Ovary (tissue), 9 donors: Measurements from ENCODE around the gene KCNQ4. TPM values are rescaled to one million over a fixed set of nuclear protein-coding genes. Genes with fewer than 3 reads are reported as not detected.
A peak's percentile ranks its signal among the peaks of the same experiment; 100 is the strongest.

ENCODE experiments used
- DNase-seq, 5 donors: peaks; one replicate each; pipeline ENCODE4 v3.0.0-alpha.2; 2019 to 2020
- H3K27ac ChIP-seq, 2 donors: fragments of 200-600 bp; one replicate each; pipeline versions ENCODE4 v1.5.1 to v1.8.0; 2019 to 2022
- H3K27me3 ChIP-seq: fragments of 200-600 bp; one replicate; pipeline ENCODE4 v1.8.0; 2022
- H3K36me3 ChIP-seq: fragments of 200-600 bp; sonication (generic); one replicate; pipeline ENCODE4 v1.5.1; 2019
- H3K4me1 ChIP-seq: one replicate; pipeline ENCODE4 v1.8.1; 2013; ENCODE audit warnings: mild to moderate bottlenecking, moderate library complexity; ENCODE audit not compliant: insufficient read depth
- H3K4me3 ChIP-seq: fragments of 200-600 bp; sonication (generic); one replicate; pipeline ENCODE4 v1.5.1; 2017
- H3K9me3 ChIP-seq, 2 donors: fragments of 200-600 bp in 1 of 2; sonication (generic) in 1 of 2; one replicate each; pipeline versions ENCODE4 v1.5.1 to v1.8.1; 2013 to 2019; ENCODE audit warnings: mild to moderate bottlenecking in 1 of 2, moderate library complexity in 1 of 2
- CTCF ChIP-seq, 3 donors: fragments of 450-650 bp in 2 of 3; fragments of 200-600 bp in 1 of 3; IDR thresholded peaks; one replicate each; pipeline versions ENCODE4 v1.5.1 to v1.8.0; 2016 to 2022; ENCODE audit warnings: antibody characterized with exemption in 3 of 3, mild to moderate bottlenecking in 1 of 3
- EP300 ChIP-seq: sonication (generic); formaldehyde crosslinking; IDR thresholded peaks from one replicate; pipeline ENCODE4 v1.6.1; 2017; ENCODE audit warnings: antibody characterized with exemption
- POLR2A ChIP-seq: fragments of 450-650 bp; IDR thresholded peaks from one replicate; pipeline ENCODE4 v1.6.1; 2017; ENCODE audit warnings: antibody characterized with exemption, mild to moderate bottlenecking, moderate library complexity
- WGBS, 3 donors: extraction: QIAGEN DNeasy Blood & Tissue Kit in 1 of 3; methylation state at CpG; one replicate each; pipeline versions ENCODE4 v1.1.5 to v1.1.7; 2013 to 2017; 5-methylcytosine and 5-hydroxymethylcytosine counted together
- intact Hi-C, 4 donors: fragments of 100-400 bp; cut with DNase I; formaldehyde crosslinking; loops; one replicate each; pipeline versions ENCODE4 v1.11.0 to v1.15.1; 2022 to 2023
- polyA plus RNA-seq, 2 donors: library from polyadenylated mRNA; stranded (reverse); fragments of 200-250 nt in 1 of 2; fragments of 350-450 nt in 1 of 2; fragmentation: Illumina TruSeq in 1 of 2; extraction: RNeasy Lipid Tissue Mini Kit (QIAGEN cat#74804) in 1 of 2; gene quantifications; one replicate each; pipeline ENCODE4 v1.2.3, GENCODE V29; 2013 to 2014
- total RNA-seq, 7 donors: library from RNA; depleted of rRNA in 2 of 7; stranded (reverse); fragments of >200 nt in 2 of 7; fragmentation: NEBNext Ultra II Directional in 3 of 7; extraction: Animal tissue kit (Norgen Biotek cat#: 25700) in 3 of 7; gene quantifications; one replicate each; pipeline versions ENCODE4 v1.1.0 to v1.2.4, GENCODE V29; 2016 to 2023
- donor health status: DM: no; HTN: no; CAD: no; lungs with moderate emphysema.
- donor health status: DM: no; HTN: no; CAD: no.
- donor health status: Bipolar disorder and iron deficiency.
- donor health status: DM: yes; HTN: yes; CAD: no.
- donor health status: DM: no; HTN: no; CAD: no.
- donor health status: DM: yes; HTN: yes; CAD: no.

KCNQ4 gene
- total and polyA plus RNA-seq, 9 donors = 0.36 to 3.1 (median 0.84) TPM

- intact Hi-C loops = no loop called here
- H3K4me1 ChIP-seq = peaks cover 16% of the 10 kb centered on the region
- TF ChIP-seq EP300 (no peak), POLR2A (no peak), CTCF (IDR thresholded peaks at IDR 0.05) (no peak)
- no peaks in the 10 kb centered on the region for H3K36me3 ChIP-seq
- H3K27me3 ChIP-seq = no peaks in the 10 kb centered on the region
- WGBS, 3 donors = 68 to 83% (median 68%) methylated on average over 8 of the region's 8 CpGs
- no peaks in the 10 kb centered on the region for H3K9me3 ChIP-seq
- peak in 4 of 5 donors; percentile 48 to 71 (median 60) for DNase-seq
- H3K4me3 ChIP-seq = no peak overlapping the region
- peak overlapping the region in 1 of 2 donors; percentile 50 for H3K27ac ChIP-seq
Measured at GRCh38 chr1:40798366-40799281, 15.0 kb downstream of the KCNQ4 start.

GRCh38 chr1:40799351-40799867 lies 15.8 kb downstream of the KCNQ4 start:
- Histone ChIP-seq H3K27me3 (no peaks in the 10 kb centered on the region), H3K27ac (peak overlapping the region in 1 of 2 donors; percentile 50), H3K9me3 (no peaks in the 10 kb centered on the region), H3K36me3 (no peaks in the 10 kb centered on the region), H3K4me3 (no peak overlapping the region), H3K4me1 (peaks cover 16% of the 10 kb centered on the region)
- no peak for TF ChIP-seq CTCF (IDR thresholded peaks at IDR 0.05)
- no peak for TF ChIP-seq EP300
- TF ChIP-seq POLR2A = no peak
- DNase-seq = peak; percentile 63 to 77 (median 67)
- intact Hi-C loops = no loop called here
- 10 to 31% (median 22%) methylated on average over 9 of the region's 9 CpGs for WGBS, 3 donors

DNA sequence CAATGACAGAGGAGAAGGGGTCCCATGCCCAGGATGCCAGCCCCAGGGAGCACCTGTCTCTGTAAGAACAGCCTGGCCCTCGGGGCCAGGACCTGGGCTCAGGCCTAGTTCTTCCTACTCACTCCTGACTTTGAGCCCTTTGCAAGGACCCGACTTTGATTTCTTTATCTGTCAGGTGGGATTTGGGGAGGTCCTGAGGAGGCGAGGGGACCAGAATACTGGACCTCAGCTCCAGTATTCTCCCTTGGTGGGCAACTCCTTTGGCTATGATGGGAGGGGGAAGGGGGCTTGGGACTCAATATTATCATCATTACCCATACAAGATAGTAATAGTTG lies 18.1 kb downstream of the KCNQ4 start:
- 45 to 74% (median 57%) methylated on average over 3 of the region's 3 CpGs for WGBS, 3 donors
- TF ChIP-seq POLR2A (no peak), EP300 (no peak), CTCF (IDR thresholded peaks at IDR 0.05) (no peak)
- no peak for DNase-seq
- intact Hi-C loops = no loop called here
- H3K4me3 ChIP-seq = peak overlapping the region; percentile 41
- no peaks in the 10 kb centered on the region for H3K27me3 ChIP-seq
- H3K9me3 ChIP-seq = no peaks in the 10 kb centered on the region
- peaks cover 16% of the 10 kb centered on the region for H3K4me1 ChIP-seq
- peak overlapping the region in 1 of 2 donors; percentile 81 for H3K27ac ChIP-seq
- no peaks in the 10 kb centered on the region for H3K36me3 ChIP-seq

GRCh38 chr1:40802078-40802741 lies 18.6 kb downstream of the KCNQ4 start:
- Histone ChIP-seq H3K4me3 (peak overlapping the region; percentile 41), H3K27ac (peak overlapping the region; percentile 80 to 81), H3K4me1 (peaks cover 16% of the 10 kb centered on the region), H3K9me3 (no peaks in the 10 kb centered on the region), H3K36me3 (no peaks in the 10 kb centered on the region), H3K27me3 (no peaks in the 10 kb centered on the region)
- WGBS, 3 donors = 3 to 7% (median 5%) methylated on average over 53 to 56 of the region's 56 CpGs
- TF ChIP-seq EP300 = no peak
- no peak for TF ChIP-seq POLR2A
- no peak for TF ChIP-seq CTCF (IDR thresholded peaks at IDR 0.05)
- intact Hi-C loops = no loop called here
- peak; percentile 87 to 93 (median 90) for DNase-seq
